DMS 273 (cell line): ENCODE data around the gene OR52A1.

Experiments used
- DNase-seq: peaks from one replicate; lab custom pipeline; 2025; ENCODE audit not compliant: unreplicated experiment; lab: John Stamatoyannopoulos, UW

Gene OR52A1

GRCh38 chr11:5136261-5136660, 18.3 kb downstream of the OR52A1 start:
- DNase-seq = no peak

GRCh38 chr11:5131584-5132335, 22.8 kb downstream of the OR52A1 start:
- no peak for DNase-seq

- no peak for DNase-seq
These were observed 25.1 kb downstream of the OR52A1 start for GRCh38 chr11:5129457-5129877.

- no peak for DNase-seq
These were observed 29.5 kb downstream of the OR52A1 start for GRCh38 chr11:5124891-5125620.

GRCh38 chr11:5123802-5124521, 30.6 kb downstream of the OR52A1 start:
- DNase-seq = peak; percentile 74

GRCh38 chr11:5118893-5119292, 35.7 kb downstream of the OR52A1 start:
- DNase-seq = no peak

GRCh38 chr11:5117588-5117987, 37.0 kb downstream of the OR52A1 start:
- no peak for DNase-seq

- no peak for DNase-seq
These were observed 39.2 kb downstream of the OR52A1 start for GRCh38 chr11:5115339-5115738.

GRCh38 chr11:5107285-5107684, 47.3 kb downstream of the OR52A1 start:
- DNase-seq = no peak

GRCh38 chr11:5103066-5103465, 51.5 kb downstream of the OR52A1 start:
- DNase-seq = no peak

- no peak for DNase-seq
These were observed 52.3 kb downstream of the OR52A1 start for GRCh38 chr11:5102246-5102645.

- no peak for DNase-seq
These were observed 58.5 kb downstream of the OR52A1 start for GRCh38 chr11:5096011-5096410.
